Colonic mucosa (tissue), 4 donors: ENCODE measurements around the gene ARHGAP42. TPM values are rescaled to one million over a fixed set of nuclear protein-coding genes. Genes with fewer than 3 reads are reported as not detected.

Experiments
- DNase-seq: peaks from one replicate; pipeline ENCODE4 v3.0.0-alpha.2; 2020
- H3K27ac ChIP-seq: fragments of 200-600 bp; one replicate; pipeline ENCODE4 v1.8.0; 2021
- H3K27me3 ChIP-seq: fragments of 200-600 bp; one replicate; pipeline ENCODE4 v1.8.0; 2021
- H3K36me3 ChIP-seq: fragments of 200-600 bp; one replicate; pipeline ENCODE4 v1.8.0; 2021
- H3K4me1 ChIP-seq: fragments of 200-600 bp; one replicate; pipeline ENCODE4 v1.8.0; 2021; ENCODE audit warnings: mild to moderate bottlenecking
- H3K4me3 ChIP-seq: fragments of 200-600 bp; one replicate; pipeline ENCODE4 v1.8.0; 2021
- H3K9ac ChIP-seq, 2 donors: one replicate each; pipeline ENCODE4 v1.7.0; 2013; ENCODE audit warnings: control low read depth in 2 of 2, low read depth in 2 of 2, low read length in 2 of 2
- H3K9me3 ChIP-seq: fragments of 200-600 bp; one replicate; pipeline ENCODE4 v1.8.0; 2021
- intact Hi-C: fragments of 100-400 bp; cut with DNase I; formaldehyde crosslinking; loops from one replicate; pipeline ENCODE4 v1.14.1; 2022
- total RNA-seq, 2 donors: library from RNA; stranded (reverse); fragmentation: NEBNext Ultra II Directional in 1 of 2; extraction: Animal tissue kit (Norgen Biotek cat#: 25700) in 1 of 2; gene quantifications; one replicate each; pipeline ENCODE4 v1.2.1, GENCODE V29; 2021
- TF ChIP-seq, protein P1 (sequence below): fragments of 200-600 bp; IDR thresholded peaks from one replicate; pipeline ENCODE4 v1.8.0; 2022; ENCODE audit warnings: antibody characterized with exemption, mild to moderate bottlenecking
- donor health status: healthy.
- donor health status: DM: no; HTN: no; CAD: no.
- donor health status: DM: no; HTN: no; CAD: no.

ARHGAP42 gene
- total RNA-seq, 2 donors from 2014 or later: 13.4 to 15.9 TPM

- no peak overlapping the region for H3K9ac ChIP-seq
- TF ChIP-seq, protein P1, sequence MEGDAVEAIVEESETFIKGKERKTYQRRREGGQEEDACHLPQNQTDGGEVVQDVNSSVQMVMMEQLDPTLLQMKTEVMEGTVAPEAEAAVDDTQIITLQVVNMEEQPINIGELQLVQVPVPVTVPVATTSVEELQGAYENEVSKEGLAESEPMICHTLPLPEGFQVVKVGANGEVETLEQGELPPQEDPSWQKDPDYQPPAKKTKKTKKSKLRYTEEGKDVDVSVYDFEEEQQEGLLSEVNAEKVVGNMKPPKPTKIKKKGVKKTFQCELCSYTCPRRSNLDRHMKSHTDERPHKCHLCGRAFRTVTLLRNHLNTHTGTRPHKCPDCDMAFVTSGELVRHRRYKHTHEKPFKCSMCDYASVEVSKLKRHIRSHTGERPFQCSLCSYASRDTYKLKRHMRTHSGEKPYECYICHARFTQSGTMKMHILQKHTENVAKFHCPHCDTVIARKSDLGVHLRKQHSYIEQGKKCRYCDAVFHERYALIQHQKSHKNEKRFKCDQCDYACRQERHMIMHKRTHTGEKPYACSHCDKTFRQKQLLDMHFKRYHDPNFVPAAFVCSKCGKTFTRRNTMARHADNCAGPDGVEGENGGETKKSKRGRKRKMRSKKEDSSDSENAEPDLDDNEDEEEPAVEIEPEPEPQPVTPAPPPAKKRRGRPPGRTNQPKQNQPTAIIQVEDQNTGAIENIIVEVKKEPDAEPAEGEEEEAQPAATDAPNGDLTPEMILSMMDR: no peak
- no peak overlapping the region for H3K27ac ChIP-seq
- no peaks in the 10 kb centered on the region for H3K27me3 ChIP-seq
- intact Hi-C loops: loop anchor here (10.0 kb wide), 1 partner anchor 89 kb away; no protein-coding TSS in a partner anchor
- H3K9me3 ChIP-seq: no peaks in the 10 kb centered on the region
- H3K4me3 ChIP-seq: no peak overlapping the region
- no peaks in the 10 kb centered on the region for H3K36me3 ChIP-seq
- no peak for DNase-seq
- H3K4me1 ChIP-seq: no peaks in the 10 kb centered on the region
These were observed 12.9 kb upstream of the ARHGAP42 start for GRCh38 chr11:100674212-100674611.

DNA sequence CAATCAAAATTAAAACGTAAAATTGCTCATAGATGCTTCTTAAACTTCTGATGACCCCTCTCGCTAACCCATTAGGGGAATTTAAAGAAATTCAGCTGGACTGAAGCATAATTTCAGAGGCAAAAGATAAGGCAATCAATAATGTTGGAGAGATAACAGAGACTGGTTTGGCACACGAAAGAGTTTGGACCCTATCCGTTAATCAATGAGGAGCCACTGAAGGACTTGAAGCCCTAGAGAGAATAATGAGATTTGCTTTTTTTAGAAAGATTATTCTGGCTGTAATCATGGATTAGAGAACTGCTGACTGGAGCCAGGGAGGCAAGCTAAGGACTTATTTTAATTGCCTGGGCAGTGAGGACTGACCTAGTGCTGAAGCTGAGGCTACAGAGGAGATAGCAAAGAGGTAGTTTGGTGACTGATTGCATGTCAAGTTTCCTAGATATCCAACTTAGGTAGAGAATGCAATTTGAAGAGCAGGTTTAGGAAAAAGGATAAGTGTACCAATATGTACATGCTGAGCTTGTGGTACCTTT, 11.9 kb upstream of the ARHGAP42 start:
- Histone ChIP-seq H3K4me3 (no peak overlapping the region), H3K27ac (no peak overlapping the region), H3K9me3 (no peaks in the 10 kb centered on the region), H3K27me3 (no peaks in the 10 kb centered on the region), H3K9ac (no peak overlapping the region), H3K4me1 (no peaks in the 10 kb centered on the region), H3K36me3 (no peaks in the 10 kb centered on the region)
- intact Hi-C loops: loop anchor here (10.0 kb wide), 1 partner anchor 90 kb away; no protein-coding TSS in a partner anchor
- no peak for DNase-seq
- TF ChIP-seq, protein P1: no peak

DNA sequence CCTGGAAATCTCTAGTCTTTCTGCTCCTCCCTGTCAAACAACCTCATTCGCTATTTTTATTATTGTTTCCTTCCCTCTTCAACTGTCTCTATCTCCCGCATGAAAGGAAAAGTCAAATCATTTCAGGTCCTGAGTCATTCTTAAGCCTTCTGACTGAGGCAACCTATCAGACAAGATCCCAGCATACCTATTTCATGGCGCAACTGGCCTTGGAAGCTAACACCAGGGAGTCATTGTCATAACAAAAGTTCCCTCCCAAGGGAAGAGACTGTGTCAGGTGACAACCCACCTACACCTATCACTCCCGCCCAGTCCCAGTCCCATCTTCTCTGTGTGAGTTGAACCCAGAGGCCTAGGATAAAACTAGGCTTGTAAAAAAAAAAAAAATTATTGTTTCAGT, 10.2 kb upstream of the ARHGAP42 start:
- Histone ChIP-seq H3K9ac (no peak overlapping the region), H3K36me3 (no peaks in the 10 kb centered on the region), H3K27ac (no peak overlapping the region), H3K27me3 (no peaks in the 10 kb centered on the region), H3K4me3 (no peak overlapping the region), H3K4me1 (no peaks in the 10 kb centered on the region), H3K9me3 (no peaks in the 10 kb centered on the region)
- intact Hi-C loops: loop anchor here (10.0 kb wide), 1 partner anchor 92 kb away; no protein-coding TSS in a partner anchor
- TF ChIP-seq, protein P1: no peak
- no peak for DNase-seq

- no peaks in the 10 kb centered on the region for H3K27me3 ChIP-seq
- H3K9ac ChIP-seq: no peak overlapping the region
- TF ChIP-seq, protein P1: no peak
- H3K27ac ChIP-seq: no peak overlapping the region
- intact Hi-C loops: loop anchor here (10.0 kb wide), 1 partner anchor 93 kb away; no protein-coding TSS in a partner anchor
- H3K4me1 ChIP-seq: no peaks in the 10 kb centered on the region
- no peak for DNase-seq
- H3K36me3 ChIP-seq: no peaks in the 10 kb centered on the region
- H3K9me3 ChIP-seq: no peaks in the 10 kb centered on the region
- H3K4me3 ChIP-seq: no peak overlapping the region
These were observed 9.3 kb upstream of the ARHGAP42 start for GRCh38 chr11:100677796-100678195.

DNA sequence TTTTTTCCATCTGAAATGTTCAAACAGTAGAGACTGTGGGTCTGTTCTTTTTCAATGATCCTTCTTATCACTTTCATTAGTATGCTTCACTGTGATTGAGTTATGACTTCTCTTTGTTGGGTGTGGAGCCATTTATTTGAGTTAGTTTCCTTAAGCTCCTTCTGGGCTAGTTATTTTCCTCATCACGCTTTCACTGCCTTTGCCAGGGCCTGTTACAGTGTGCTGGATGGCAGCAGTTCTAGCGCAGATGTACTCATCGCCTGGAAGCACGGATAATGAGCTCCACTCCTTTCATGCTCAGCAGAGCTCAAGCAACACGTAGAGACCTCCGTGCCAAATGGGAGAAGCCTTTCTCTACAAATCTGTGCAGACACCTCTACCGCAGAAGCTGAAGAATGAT, 7.0 kb upstream of the ARHGAP42 start:
- TF ChIP-seq, protein P1: no peak
- Histone ChIP-seq H3K27me3 (no peaks in the 10 kb centered on the region), H3K27ac (no peak overlapping the region), H3K9ac (no peak overlapping the region), H3K36me3 (no peaks in the 10 kb centered on the region), H3K9me3 (no peaks in the 10 kb centered on the region), H3K4me1 (no peaks in the 10 kb centered on the region), H3K4me3 (no peak overlapping the region)
- DNase-seq: no peak
- intact Hi-C loops: loop anchor here (10.0 kb wide), 1 partner anchor 255 kb away; no protein-coding TSS in a partner anchor
